Endothelial cell of umbilical vein (primary cell): Measurements from ENCODE around the gene COL6A3. TPM values are rescaled to one million over a fixed set of nuclear protein-coding genes. Genes with fewer than 3 reads are reported as not detected.

ENCODE experiments used
- BruUV-seq: library from RNA; stranded (reverse); fragments of 400-500 nt; replicated peaks from 2 replicates; lab custom pipeline; 2021; lab: Mats Ljungman, UMichigan
- CTCF ChIA-PET: fragments of 300-600, 350-600 bp; sonication (Branson Sonifier 250); formaldehyde crosslinking; loops from one replicate; lab custom pipeline; 2021; ENCODE audit warnings: antibody characterized with exemption, inconsistent platforms; lab: Charles Lee
- POLR2A ChIA-PET: fragments of 300-600, 350-600 bp; sonication (Branson Sonifier 250); formaldehyde crosslinking; loops from one replicate; lab custom pipeline; 2021; ENCODE audit warnings: antibody characterized with exemption, inconsistent platforms; lab: Charles Lee
- DNase-seq: peaks from one replicate; pipeline ENCODE4 v3.0.0-alpha.2; 2011; ENCODE audit warnings: low read depth, low spot score
- FAIRE-seq: peaks from 2 replicates; lab custom pipeline; 2011; peaks lifted over from hg19 to GRCh38; lab: Jason Lieb, UNC
- H2AFZ ChIP-seq: 2 replicates; pipeline ENCODE4 v1.6.0; 2012; ENCODE audit warnings: low read depth, low read length, control low read depth, inconsistent platforms
- H3K27ac ChIP-seq: 2 replicates; pipeline ENCODE4 v1.5.1; 2011; ENCODE audit warnings: low read depth, mild to moderate bottlenecking, control low read depth, low read length, moderate library complexity; ENCODE audit not compliant: insufficient read depth
- H3K27me3 ChIP-seq, 2 experiments: 2 replicates each; pipeline versions ENCODE4 v1.6.0 to v1.6.1; 2011; ENCODE audit warnings: low read length in 2 of 2, mixed read lengths in 1 of 2; ENCODE audit not compliant: control insufficient read depth in 2 of 2, insufficient read depth in 2 of 2
- H3K36me3 ChIP-seq, 2 experiments: 2 replicates in 1 of 2; 3 replicates in 1 of 2; pipeline ENCODE4 v1.5.1; 2011; ENCODE audit warnings: low read length in 2 of 2, mild to moderate bottlenecking in 1 of 2, moderate library complexity in 1 of 2; ENCODE audit not compliant: control insufficient read depth in 2 of 2, insufficient read depth in 2 of 2; ENCODE audit errors: extremely low read depth in 1 of 2
- H3K4me1 ChIP-seq: 3 replicates; pipeline ENCODE4 v1.5.1; 2011; ENCODE audit warnings: mild to moderate bottlenecking, low read length; ENCODE audit not compliant: control insufficient read depth, insufficient read depth; ENCODE audit errors: extremely low read depth
- H3K4me2 ChIP-seq: 2 replicates; pipeline ENCODE4 v1.6.1; 2011; ENCODE audit warnings: low read length, control low read depth, mixed read lengths; ENCODE audit not compliant: insufficient read depth
- H3K4me3 ChIP-seq, 3 experiments: fragments of 200-600 bp in 1 of 3; sonication (generic), shearing (Covaris generic) in 1 of 3; replicated peaks in 1 of 3; 2 replicates each; pipeline ENCODE4 v1.5.1; 2011 to 2016; ENCODE audit warnings: control low read depth in 3 of 3, low read length in 3 of 3, mild to moderate bottlenecking in 2 of 3, inconsistent platforms in 1 of 3, low read depth in 1 of 3, moderate library complexity in 1 of 3; ENCODE audit not compliant: insufficient read depth in 1 of 3
- H3K79me2 ChIP-seq: 2 replicates; pipeline ENCODE4 v1.6.0; 2012; ENCODE audit warnings: low read length, inconsistent platforms; ENCODE audit not compliant: control insufficient read depth, insufficient read depth
- H3K9ac ChIP-seq: replicated peaks from 2 replicates; pipeline ENCODE3; 2011; ENCODE audit warnings: low read length, control low read depth; ENCODE audit not compliant: insufficient read depth; ENCODE audit errors: extremely low read depth
- H3K9me1 ChIP-seq: replicated peaks from 3 replicates; pipeline ENCODE4 v1.6.0; 2011; ENCODE audit warnings: mild to moderate bottlenecking, low read length; ENCODE audit not compliant: control insufficient read depth, insufficient read depth; ENCODE audit errors: extremely low read depth
- H3K9me3 ChIP-seq: replicated peaks from 2 replicates; pipeline ENCODE4 v1.5.1; 2012; ENCODE audit warnings: low read length, inconsistent platforms; ENCODE audit not compliant: control insufficient read depth, insufficient read depth
- H4K20me1 ChIP-seq: replicated peaks from 2 replicates; pipeline ENCODE3; 2011; ENCODE audit warnings: mild to moderate bottlenecking, low read length; ENCODE audit not compliant: control insufficient read depth, insufficient read depth; ENCODE audit errors: extremely low read depth
- EZH2 ChIP-seq: IDR thresholded peaks from 2 replicates; pipeline ENCODE4 v1.6.1; 2012; ENCODE audit warnings: borderline replicate concordance, low read depth, mild to moderate bottlenecking, moderate library complexity, low read length, inconsistent platforms; ENCODE audit not compliant: severe bottlenecking
- FOS ChIP-seq: IDR thresholded peaks from 2 replicates; pipeline ENCODE4 v1.6.1; 2011; ENCODE audit warnings: mild to moderate bottlenecking, low read length, moderate library complexity, borderline replicate concordance; ENCODE audit not compliant: insufficient read depth
- GATA2 ChIP-seq: IDR thresholded peaks from 2 replicates; pipeline ENCODE4 v1.7.0; 2011; ENCODE audit warnings: low read depth, mild to moderate bottlenecking, moderate library complexity, mixed read lengths, low read length; ENCODE audit not compliant: insufficient read length, insufficient read depth
- JUN ChIP-seq: IDR thresholded peaks from 2 replicates; pipeline ENCODE4 v1.6.1; 2011; ENCODE audit warnings: borderline replicate concordance, low read depth; ENCODE audit not compliant: insufficient read length, insufficient read depth
- MYC ChIP-seq: IDR thresholded peaks from one replicate; pipeline ENCODE4 v1.6.1; 2011; ENCODE audit warnings: mild to moderate bottlenecking, low read depth, low read length
- POLR2A ChIP-seq: IDR thresholded peaks from 2 replicates; pipeline ENCODE4 v1.6.1; 2012; ENCODE audit warnings: low read depth, mild to moderate bottlenecking, control low read depth, low read length
- POLR2AphosphoS5 ChIP-seq: IDR thresholded peaks from 2 replicates; pipeline ENCODE4 v1.6.1; 2012; ENCODE audit warnings: low read depth, mild to moderate bottlenecking, control low read depth, low read length, moderate library complexity; ENCODE audit not compliant: insufficient read depth
- dilution Hi-C: fragments of 300-500 bp; cut with MboI; formaldehyde crosslinking; loops from one replicate; pipeline ENCODE4 v1.15.0; 2019; ENCODE audit warnings: low sequenced_read_pairs; ENCODE audit not compliant: extremely low pct_ligation_motif_present
- intact Hi-C: fragments of 100-400 bp; cut with micrococcal nuclease; formaldehyde crosslinking; loops from one replicate; pipeline ENCODE4 v1.10.0; 2022
- polyA plus RNA-seq, 4 experiments: library from polyadenylated mRNA; depleted of rRNA in 3 of 4; stranded (reverse) in 3 of 4; unstranded in 1 of 4; fragments of >200 nt; gene quantifications; 2 replicates each; pipeline versions ENCODE4 v1.2.1 to v1.2.3, GENCODE V29; 2011 to 2012; ENCODE audit warnings: missing spikeins in 1 of 4
- total RNA-seq: library from RNA; stranded (reverse); gene quantifications from 2 replicates; pipeline ENCODE4 v1.2.3, GENCODE V29; 2021
- TF ChIP-seq, protein P1 (sequence below), 2 donors: IDR thresholded peaks; 1 replicate in 1 of 2; 2 replicates in 1 of 2; pipeline ENCODE4 v1.5.1; 2011; ENCODE audit warnings: low read length in 2 of 2, mild to moderate bottlenecking in 2 of 2, moderate library complexity in 2 of 2, control low read depth in 1 of 2, inconsistent platforms in 1 of 2, low read depth in 1 of 2; ENCODE audit not compliant: insufficient read depth in 1 of 2; ENCODE audit errors: extremely low read depth in 1 of 2
- TF ChIP-seq, protein P2 (sequence below): IDR thresholded peaks from 2 replicates; pipeline ENCODE4 v1.6.1; 2011; ENCODE audit not compliant: insufficient read depth, insufficient read length

COL6A3 gene
- total and polyA plus RNA-seq, 2 donors (not counting 3 experiments of a cell fraction or from before 2014, with no cell fraction given): 0.03 TPM; not detected in 1

DNA sequence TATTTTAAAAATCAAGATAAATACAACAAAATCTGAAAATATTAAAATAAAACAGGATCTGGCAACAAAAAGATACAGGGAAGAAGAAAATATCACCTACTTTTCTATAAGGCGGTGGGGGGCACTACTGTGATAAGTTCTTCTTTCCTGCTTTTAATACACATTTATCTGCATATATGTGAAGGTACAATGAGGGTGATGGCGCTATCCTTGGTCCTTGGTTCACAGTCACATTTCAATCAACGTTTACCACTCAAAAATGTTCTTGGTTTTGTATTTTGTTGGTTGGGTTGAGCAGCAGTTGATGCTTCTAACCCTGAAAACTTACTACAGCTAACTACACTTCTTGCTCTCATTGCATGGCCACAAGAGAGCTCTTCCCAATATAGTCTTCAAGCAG, 112.4 kb downstream of the COL6A3 start:
- POLR2A ChIA-PET: no interaction called here
- Histone ChIP-seq H3K27ac (no peak overlapping the region), H3K36me3 (no peaks in the 10 kb centered on the region), H3K27me3 (peaks cover 5 to 10% of the 10 kb centered on the region in 2 experiments), H3K4me2 (no peak overlapping the region), H3K79me2 (no peaks in the 10 kb centered on the region), H3K9ac (no peak overlapping the region), H4K20me1 (no peaks in the 10 kb centered on the region), H3K9me1 (no peaks in the 10 kb centered on the region), H3K4me1 (no peaks in the 10 kb centered on the region), H3K4me3 (no peak overlapping the region), H3K9me3 (no peaks in the 10 kb centered on the region), H2AFZ (no peak overlapping the region)
- BruUV-seq: no TSS peak
- no peak for DNase-seq
- no peak for TF ChIP-seq EZH2
- no peak for TF ChIP-seq GATA2
- TF ChIP-seq POLR2AphosphoS5: no peak
- TF ChIP-seq, protein P1, sequence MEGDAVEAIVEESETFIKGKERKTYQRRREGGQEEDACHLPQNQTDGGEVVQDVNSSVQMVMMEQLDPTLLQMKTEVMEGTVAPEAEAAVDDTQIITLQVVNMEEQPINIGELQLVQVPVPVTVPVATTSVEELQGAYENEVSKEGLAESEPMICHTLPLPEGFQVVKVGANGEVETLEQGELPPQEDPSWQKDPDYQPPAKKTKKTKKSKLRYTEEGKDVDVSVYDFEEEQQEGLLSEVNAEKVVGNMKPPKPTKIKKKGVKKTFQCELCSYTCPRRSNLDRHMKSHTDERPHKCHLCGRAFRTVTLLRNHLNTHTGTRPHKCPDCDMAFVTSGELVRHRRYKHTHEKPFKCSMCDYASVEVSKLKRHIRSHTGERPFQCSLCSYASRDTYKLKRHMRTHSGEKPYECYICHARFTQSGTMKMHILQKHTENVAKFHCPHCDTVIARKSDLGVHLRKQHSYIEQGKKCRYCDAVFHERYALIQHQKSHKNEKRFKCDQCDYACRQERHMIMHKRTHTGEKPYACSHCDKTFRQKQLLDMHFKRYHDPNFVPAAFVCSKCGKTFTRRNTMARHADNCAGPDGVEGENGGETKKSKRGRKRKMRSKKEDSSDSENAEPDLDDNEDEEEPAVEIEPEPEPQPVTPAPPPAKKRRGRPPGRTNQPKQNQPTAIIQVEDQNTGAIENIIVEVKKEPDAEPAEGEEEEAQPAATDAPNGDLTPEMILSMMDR (IDR thresholded peaks at IDR 0.05; ENCODE audit: extremely low read depth in 1 of 2, insufficient read depth in 1 of 2, low read depth in 1 of 2, low read length in 2 of 2): no peak
- TF ChIP-seq MYC: no peak
- no peak for TF ChIP-seq POLR2A
- TF ChIP-seq JUN: no peak
- no peak for TF ChIP-seq FOS
- TF ChIP-seq, protein P2, sequence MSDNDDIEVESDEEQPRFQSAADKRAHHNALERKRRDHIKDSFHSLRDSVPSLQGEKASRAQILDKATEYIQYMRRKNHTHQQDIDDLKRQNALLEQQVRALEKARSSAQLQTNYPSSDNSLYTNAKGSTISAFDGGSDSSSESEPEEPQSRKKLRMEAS: no peak
- dilution Hi-C loops: no loop called here
- FAIRE-seq: no peak
- intact Hi-C loops: no loop called here
- CTCF ChIA-PET: interaction anchor here (1.4 kb wide), 1 partner anchor 10 kb away, joined by 3 read pairs; no protein-coding TSS in a partner anchor
